GM12875 (cell line): ENCODE data around the gene PDGFD.

Experiments used
- H3K4me3 ChIP-seq: one replicate; pipeline ENCODE4 v1.5.1; 2011; ENCODE audit warnings: low read depth, low read length, control low read depth
- TF ChIP-seq, protein P1 (sequence below): IDR thresholded peaks from 2 replicates; pipeline ENCODE4 v1.5.1; 2011; ENCODE audit warnings: low read depth, mild to moderate bottlenecking, control low read depth, inconsistent platforms, low read length, moderate library complexity, borderline replicate concordance; ENCODE audit not compliant: insufficient read depth

The PDGFD gene

GRCh38 chr11:103920449-103920848, 243.5 kb downstream of the PDGFD start:
- TF ChIP-seq, protein P1, sequence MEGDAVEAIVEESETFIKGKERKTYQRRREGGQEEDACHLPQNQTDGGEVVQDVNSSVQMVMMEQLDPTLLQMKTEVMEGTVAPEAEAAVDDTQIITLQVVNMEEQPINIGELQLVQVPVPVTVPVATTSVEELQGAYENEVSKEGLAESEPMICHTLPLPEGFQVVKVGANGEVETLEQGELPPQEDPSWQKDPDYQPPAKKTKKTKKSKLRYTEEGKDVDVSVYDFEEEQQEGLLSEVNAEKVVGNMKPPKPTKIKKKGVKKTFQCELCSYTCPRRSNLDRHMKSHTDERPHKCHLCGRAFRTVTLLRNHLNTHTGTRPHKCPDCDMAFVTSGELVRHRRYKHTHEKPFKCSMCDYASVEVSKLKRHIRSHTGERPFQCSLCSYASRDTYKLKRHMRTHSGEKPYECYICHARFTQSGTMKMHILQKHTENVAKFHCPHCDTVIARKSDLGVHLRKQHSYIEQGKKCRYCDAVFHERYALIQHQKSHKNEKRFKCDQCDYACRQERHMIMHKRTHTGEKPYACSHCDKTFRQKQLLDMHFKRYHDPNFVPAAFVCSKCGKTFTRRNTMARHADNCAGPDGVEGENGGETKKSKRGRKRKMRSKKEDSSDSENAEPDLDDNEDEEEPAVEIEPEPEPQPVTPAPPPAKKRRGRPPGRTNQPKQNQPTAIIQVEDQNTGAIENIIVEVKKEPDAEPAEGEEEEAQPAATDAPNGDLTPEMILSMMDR: no peak
- H3K4me3 ChIP-seq: no peak overlapping the region

DNA sequence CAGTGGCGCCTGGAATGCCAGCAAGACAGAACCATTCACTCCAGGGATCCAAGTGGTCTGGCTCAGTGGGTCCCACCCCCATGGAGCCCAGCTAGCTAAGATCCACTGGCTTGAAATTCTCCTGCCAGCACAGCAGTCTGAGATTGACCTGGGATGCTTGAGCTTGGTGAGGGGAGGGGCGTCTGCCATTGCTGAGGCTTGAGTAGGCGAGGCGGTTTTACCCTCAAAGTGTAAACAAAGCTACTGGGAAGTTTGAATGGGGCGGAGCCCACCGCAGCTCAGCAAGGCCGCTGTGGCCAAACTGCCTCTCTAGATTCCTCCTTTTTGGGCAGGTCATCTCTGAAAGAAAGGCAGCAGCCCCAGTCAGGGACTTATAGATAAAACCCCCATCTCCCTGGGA, 253.2 kb downstream of the PDGFD start:
- TF ChIP-seq, protein P1: no peak
- no peak overlapping the region for H3K4me3 ChIP-seq

GRCh38 chr11:103907548-103908455, 256.1 kb downstream of the PDGFD start:
- H3K4me3 ChIP-seq: no peak overlapping the region
- TF ChIP-seq, protein P1: no peak

DNA sequence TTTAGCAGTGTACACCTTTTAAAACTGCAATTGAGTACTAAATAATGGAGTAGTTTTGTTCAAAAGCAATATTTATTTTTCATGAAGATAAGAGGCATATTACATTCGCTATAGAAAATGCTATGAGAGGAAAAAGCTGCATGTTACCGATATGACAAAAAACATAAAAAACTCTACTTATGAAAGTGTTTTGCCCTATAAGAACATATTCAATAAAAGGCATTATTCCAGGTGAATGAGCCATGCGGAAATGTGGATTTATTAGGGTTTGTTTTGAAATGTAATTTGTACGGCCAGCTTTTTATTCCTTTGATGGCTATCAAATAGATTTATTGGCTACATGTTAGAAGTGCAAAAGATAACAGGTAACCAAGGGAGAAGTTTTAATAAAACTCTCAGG, 256.8 kb downstream of the PDGFD start:
- no peak overlapping the region for H3K4me3 ChIP-seq
- TF ChIP-seq, protein P1: no peak

DNA sequence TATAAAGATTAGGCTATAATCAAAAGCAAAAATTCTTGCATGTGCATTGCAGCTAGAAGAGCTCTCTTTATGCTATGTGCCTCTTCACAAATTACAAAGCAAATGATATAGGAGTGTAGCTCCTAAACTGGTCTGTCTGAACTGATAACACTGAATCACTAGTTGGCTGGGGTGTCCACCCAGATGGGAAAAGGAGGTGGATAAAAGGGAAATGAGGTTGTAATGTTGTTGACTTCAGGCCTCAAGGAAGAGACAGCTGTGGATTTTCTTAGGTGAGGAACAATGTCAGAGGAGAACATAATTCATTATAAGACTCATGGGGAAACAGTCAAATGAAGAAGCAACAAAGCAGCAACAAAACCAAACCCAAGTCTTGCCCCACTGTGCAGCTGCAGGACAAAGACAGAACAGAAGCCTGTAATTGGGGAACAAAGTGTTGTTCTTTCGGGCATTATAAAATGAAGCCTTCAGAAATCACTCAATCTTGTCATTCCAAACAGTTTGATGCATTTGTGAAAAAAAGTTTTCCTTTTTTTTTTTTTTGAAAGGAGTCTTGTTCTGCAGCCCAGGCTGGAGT, 257.6 kb downstream of the PDGFD start:
- no peak overlapping the region for H3K4me3 ChIP-seq
- TF ChIP-seq, protein P1: no peak

GRCh38 chr11:103904324-103904667, 259.7 kb downstream of the PDGFD start:
- no peak overlapping the region for H3K4me3 ChIP-seq
- TF ChIP-seq, protein P1: no peak
